NCI-H1048 (cell line): ENCODE results near the gene BCLAF3.

Experiments
- DNase-seq: peaks from one replicate; lab custom pipeline; 2025; lab: John Stamatoyannopoulos, UW

The BCLAF3 gene

GRCh38 chrX:19990556-19991349, at the start of gene BCLAF3:
Gene BCLAF3, minus strand, starts transcription at chrX:19991061. Its CDS starts 20,797 bp downstream, at chrX:19970264.
- DNase-seq = peak; percentile 41

- DNase-seq = no peak
Measured at GRCh38 chrX:20038966-20039365, 48.1 kb upstream of the BCLAF3 start.

GRCh38 chrX:20037186-20037585, 46.3 kb upstream of the BCLAF3 start:
- DNase-seq = no peak

- no peak for DNase-seq
Measured at GRCh38 chrX:20032201-20032600, 41.3 kb upstream of the BCLAF3 start.

GRCh38 chrX:20029728-20030127, 38.9 kb upstream of the BCLAF3 start:
- DNase-seq = no peak

DNA sequence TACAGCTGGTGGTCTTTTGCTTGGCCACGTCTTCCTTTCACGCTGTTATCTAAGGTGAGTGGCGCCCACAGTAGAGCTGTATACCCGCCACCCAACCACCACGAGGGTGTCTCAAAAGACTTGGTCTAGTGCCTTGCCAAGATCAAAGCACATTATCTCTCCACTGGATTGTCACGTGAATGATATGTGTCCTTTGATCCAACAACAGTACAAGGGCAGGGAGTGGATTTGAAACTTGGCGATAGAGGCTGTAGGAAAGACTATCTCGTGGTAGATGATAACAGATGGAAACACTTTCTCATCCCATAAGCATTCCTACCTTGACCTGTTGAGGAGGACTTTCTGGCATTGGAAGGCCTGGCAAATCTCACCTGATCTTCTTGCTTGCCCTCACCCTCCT, 37.7 kb upstream of the BCLAF3 start:
- no peak for DNase-seq

DNA sequence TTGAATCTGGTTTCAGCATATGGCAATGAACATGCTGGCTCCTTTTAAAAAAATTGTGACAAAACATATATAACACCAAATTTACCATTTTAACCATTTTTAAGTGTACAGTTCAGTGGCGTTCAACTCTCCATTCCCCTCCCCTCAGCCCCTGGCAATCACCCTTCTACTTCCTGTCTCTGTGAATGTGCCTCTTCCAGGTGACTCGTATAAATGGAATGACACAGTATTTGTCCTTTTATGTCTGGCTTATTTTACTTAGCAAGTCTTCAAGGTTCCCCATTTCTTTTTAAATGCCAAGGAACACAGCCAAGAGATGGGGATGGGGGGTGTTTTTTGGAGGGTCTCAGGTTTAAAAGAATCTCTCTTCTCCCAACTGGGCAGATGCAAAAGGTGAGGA, 35.4 kb upstream of the BCLAF3 start:
- no peak for DNase-seq

DNA sequence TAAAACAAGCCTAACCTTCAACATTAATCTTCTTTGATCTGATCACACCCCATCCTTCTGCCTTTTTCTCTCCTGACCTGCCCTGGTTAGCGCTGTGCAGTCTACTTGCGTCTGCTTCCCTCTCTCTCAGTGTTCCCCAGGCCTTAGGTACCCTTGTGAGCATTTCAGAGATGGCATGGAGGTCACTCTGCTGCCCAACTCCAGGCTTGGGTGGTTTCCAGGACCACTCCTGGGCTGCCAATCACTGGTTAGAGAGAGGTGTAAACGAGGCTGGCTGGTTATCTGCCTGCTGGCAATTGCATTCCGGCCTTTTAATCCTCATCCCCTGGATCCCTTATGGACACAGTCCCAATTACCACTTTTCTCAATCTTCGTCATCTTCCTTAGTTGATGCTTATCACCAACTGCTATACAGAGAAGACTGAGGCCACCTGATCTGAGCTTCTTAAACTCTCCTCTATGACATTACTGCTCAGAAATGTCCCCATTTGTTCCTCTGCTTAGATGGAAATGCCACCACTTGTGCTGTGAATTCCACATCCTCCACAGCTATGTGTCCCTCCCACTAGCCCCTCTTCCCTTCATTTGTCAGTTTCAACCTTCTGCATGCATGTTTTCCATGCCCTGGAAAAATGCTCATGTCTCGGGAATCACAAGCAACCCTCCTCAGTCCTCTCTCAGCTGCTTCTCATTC, 29.0 kb upstream of the BCLAF3 start:
- no peak for DNase-seq

DNA sequence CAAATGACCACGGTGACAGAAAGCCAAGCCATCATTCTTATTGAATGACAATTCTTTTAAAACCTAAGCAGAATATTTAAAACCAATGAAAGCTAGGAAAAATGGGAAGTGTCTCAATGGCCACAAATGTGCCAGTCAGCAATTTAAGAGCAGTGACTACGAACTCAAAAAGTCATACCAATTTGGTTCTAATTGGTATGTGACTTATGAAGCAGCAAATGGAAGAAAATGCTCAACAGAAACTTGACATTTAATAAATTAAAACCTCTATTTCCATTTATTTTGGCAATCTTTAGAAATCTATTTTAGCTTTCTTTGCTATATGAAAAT, 25.7 kb upstream of the BCLAF3 start:
- no peak for DNase-seq

GRCh38 chrX:20015945-20016615, 25.2 kb upstream of the BCLAF3 start:
- DNase-seq = no peak

- no peak for DNase-seq
Measured at GRCh38 chrX:20015422-20015821, 24.6 kb upstream of the BCLAF3 start.

- DNase-seq = no peak
Measured at GRCh38 chrX:20011608-20012007, 20.7 kb upstream of the BCLAF3 start.

DNA sequence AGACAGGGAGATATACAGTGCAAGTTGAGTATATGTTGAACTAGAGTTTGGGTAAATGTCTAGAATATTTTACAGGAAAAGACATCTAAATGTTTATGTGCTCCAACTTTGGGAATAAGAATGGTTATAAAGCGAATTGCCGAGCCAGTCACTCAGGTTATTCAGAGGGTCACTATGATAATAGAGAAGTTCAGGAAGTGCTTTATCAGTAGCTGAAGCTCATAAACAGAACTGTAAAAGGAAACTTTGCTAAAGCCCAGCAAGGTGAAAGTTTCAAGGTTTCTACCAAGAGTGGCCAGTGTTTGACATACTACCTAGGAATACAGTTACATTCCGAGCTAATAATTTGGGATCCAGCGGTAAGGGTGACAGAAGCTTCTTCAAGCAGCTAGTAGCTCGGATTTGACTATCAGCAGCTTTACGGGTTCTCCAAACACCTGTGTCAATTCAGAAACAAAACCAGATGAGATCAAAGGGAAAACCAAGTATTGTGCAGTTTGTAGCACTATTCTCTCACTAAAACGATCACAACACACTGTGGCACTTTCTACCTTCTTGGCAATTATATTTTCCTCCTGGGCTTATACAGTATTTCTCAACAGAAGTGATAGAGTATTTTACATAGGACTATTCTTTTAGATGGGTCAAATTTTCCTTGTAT, 17.2 kb upstream of the BCLAF3 start:
- no peak for DNase-seq

GRCh38 chrX:20005883-20006282, 15.0 kb upstream of the BCLAF3 start:
- no peak for DNase-seq

GRCh38 chrX:20001588-20001987, 10.7 kb upstream of the BCLAF3 start:
- no peak for DNase-seq

DNA sequence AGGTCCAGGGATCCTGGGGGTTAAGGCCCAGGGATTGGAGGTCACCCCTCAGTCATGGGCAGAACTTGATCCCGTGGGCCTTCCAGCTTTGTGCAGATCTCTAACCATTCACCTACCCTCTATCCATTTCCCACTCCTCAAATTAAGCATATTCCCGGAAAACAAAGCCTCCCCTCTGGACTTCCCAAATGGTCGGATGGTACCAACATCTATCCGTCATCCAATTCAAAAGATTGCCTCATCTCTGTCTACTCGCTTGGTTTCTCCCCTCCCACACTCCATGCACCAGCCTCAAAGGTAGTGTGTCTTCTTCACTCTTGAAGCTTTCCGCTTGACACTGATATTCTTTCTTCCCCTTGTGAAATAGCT, 473 bp upstream of the BCLAF3 start:
- no peak for DNase-seq

- DNase-seq = no peak
Measured at GRCh38 chrX:19990151-19990555, 708 bp downstream of the BCLAF3 start.

DNA sequence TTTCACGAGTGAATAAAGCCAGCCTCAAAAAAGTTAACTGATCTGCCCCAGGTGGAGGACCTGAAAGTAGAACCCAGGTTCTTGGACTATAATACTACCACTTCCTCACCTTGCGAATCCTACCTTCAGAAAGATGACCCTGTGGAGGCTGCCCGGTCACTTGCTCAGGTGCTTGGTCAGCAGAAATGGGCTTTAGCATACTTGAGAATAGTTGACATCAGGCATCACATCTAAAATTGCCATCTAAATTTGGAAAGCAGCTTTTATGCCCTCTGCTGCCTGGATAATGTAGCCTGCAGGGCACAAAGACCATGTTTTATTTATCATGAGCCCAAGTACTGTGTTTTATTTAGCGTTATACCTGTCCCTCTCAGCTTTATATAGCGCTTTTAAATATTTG, 3.0 kb downstream of the BCLAF3 start:
- DNase-seq = no peak

DNA sequence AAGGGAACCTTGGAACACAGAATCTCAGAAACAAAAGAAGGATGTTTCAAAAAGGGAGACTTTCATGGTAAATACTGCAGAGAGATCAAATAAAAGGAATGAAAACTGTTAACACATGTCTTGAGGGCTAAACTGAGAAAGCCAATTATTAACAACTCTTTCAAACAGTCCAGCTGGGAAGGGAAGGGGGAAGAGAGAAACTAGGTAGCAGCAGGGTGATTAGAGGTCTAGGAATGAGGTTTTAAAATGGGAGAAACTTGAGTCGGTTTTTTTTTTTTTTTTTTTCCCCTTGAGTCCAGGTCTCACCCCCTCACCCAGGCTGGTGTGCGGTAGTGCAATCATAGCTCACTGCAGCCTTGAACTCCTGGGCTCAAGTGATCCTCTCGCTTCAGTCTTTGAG, 4.3 kb downstream of the BCLAF3 start:
- no peak for DNase-seq

GRCh38 chrX:19981947-19982346, 8.9 kb downstream of the BCLAF3 start:
- no peak for DNase-seq

DNA sequence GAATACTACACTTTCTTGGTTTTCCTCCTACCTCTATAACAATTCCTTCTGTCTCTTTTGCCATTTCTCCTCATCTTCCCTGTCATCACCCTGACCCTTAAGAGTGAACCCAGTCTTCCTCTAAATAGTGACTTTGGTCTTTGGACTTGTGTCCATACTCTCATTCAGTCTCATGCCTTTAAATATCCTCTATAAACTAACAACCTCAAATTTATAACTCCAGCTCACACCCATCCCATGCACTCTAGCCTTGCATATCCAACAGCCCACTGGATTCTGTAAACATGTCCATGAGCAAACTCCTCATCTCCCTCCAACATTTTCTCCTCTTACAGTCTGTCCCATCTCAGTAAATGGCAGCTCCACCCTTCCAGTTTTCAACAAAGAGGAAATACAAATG, 15.0 kb downstream of the BCLAF3 start:
- no peak for DNase-seq

- DNase-seq = no peak
Measured at GRCh38 chrX:19972984-19973383, 17.9 kb downstream of the BCLAF3 start.

DNA sequence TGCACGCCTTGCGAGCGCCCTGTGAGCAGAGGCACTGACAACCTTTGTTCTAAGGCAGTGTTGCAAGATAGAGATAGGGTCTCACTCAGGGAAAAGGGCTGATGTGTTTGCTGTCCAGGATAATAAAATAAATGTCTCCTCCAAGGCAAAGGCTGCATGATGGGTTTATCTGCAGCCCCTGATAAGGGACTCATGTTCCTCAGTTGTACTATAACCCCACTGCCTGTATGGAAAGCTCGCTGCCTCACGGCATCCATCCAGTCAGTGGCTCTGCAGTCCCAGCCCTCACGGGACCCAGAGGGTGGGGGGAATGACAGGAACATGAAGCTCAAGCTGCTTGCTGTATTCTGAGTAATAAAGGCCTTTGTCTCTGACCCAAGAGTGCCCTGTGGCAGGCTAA, 22.6 kb downstream of the BCLAF3 start:
- no peak for DNase-seq
